Measurements from ENCODE around the gene MAP2K5.
A peak's percentile ranks its signal among the peaks of the same experiment; 100 is the strongest.

The MAP2K5 gene

DNA sequence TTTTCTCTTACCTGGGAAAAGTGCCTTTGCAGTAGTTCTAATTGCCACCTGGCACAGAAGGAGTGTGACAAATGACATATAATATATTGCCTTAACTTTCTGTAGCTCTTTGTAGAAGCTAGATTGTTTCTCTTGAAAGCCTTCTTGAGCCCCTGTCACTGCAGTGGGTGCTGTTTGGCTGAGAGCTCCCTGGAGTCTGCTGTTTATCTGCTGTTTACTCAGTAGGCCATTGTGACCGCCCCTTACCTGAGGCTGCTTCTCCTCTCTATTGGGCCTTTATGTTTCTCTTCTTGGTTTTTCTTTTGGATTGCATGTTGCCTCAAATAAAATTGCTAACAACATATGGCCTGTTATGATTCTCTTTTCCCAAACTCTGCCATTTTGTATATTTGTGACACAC, 16.7 kb downstream of the MAP2K5 start:
- DNase-seq (ENCODE audit: extremely low spot score) = no peak
- POLR2A ChIA-PET = no interaction called here
- TF ChIP-seq, protein P1, sequence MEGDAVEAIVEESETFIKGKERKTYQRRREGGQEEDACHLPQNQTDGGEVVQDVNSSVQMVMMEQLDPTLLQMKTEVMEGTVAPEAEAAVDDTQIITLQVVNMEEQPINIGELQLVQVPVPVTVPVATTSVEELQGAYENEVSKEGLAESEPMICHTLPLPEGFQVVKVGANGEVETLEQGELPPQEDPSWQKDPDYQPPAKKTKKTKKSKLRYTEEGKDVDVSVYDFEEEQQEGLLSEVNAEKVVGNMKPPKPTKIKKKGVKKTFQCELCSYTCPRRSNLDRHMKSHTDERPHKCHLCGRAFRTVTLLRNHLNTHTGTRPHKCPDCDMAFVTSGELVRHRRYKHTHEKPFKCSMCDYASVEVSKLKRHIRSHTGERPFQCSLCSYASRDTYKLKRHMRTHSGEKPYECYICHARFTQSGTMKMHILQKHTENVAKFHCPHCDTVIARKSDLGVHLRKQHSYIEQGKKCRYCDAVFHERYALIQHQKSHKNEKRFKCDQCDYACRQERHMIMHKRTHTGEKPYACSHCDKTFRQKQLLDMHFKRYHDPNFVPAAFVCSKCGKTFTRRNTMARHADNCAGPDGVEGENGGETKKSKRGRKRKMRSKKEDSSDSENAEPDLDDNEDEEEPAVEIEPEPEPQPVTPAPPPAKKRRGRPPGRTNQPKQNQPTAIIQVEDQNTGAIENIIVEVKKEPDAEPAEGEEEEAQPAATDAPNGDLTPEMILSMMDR (IDR thresholded peaks at IDR 0.05; ENCODE audit: control extremely low read depth, extremely low read depth, low read depth, missing control alignments) = no peak
- CTCF ChIA-PET = interaction anchor here (1.3 to 1.8 kb wide), 2 partner anchors 102 to 226 kb away, joined by 3 read pairs; no protein-coding TSS in a partner anchor

DNA sequence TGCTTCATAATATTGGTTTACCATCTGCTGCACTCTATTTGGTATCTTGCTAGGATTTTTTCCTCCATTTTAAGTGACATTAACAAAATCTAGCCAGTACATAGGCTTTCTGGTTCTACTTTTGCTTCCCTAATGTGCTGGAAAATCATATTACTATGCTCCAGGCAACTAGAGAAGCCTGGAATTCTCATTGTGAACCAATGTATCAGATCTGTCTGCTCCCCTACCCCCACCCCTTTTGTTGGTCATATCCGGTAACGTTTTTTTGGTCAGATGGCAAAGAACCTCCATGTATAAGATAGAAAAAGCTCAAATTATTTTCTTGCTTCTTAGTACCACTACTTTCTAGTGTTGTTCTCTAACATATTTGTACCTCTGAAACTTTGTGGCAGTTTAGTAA, 17.1 kb downstream of the MAP2K5 start:
- TF ChIP-seq, protein P1 (IDR thresholded peaks at IDR 0.05; ENCODE audit: control extremely low read depth, extremely low read depth, low read depth, missing control alignments) = no peak
- no peak for DNase-seq (ENCODE audit: extremely low spot score)
- CTCF ChIA-PET = interaction anchor here (1.1 to 1.8 kb wide), 5 partner anchors 10 to 226 kb away, joined by 3 to 5 read pairs (median 3); no protein-coding TSS in a partner anchor
- POLR2A ChIA-PET = no interaction called here

DNA sequence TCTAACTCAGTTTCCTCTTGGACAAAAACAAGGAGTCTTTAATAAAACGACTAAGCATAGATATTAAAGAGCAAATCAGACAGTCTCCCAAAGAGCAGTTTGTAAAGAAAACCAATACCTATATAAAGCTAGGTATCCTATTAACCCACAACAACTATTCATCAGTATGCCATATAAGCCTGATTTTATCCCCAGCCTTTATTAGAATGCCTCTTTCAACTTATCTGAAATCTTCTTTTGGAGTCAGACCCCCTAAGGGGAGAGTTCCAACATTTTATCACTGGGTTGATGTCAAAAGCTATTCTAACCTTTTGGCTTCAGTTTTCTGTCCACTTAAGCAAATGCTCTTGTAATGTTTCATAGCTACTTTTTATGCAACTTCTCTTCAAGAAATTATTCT, 17.8 kb downstream of the MAP2K5 start:
- TF ChIP-seq, protein P1 (IDR thresholded peaks at IDR 0.05; ENCODE audit: control extremely low read depth, extremely low read depth, low read depth, missing control alignments) = no peak
- POLR2A ChIA-PET = no interaction called here
- CTCF ChIA-PET = interaction anchor here (1.1 to 1.9 kb wide), 6 partner anchors 8 to 225 kb away, joined by 3 to 6 read pairs (median 4); no protein-coding TSS in a partner anchor
- DNase-seq (ENCODE audit: extremely low spot score) = no peak

DNA sequence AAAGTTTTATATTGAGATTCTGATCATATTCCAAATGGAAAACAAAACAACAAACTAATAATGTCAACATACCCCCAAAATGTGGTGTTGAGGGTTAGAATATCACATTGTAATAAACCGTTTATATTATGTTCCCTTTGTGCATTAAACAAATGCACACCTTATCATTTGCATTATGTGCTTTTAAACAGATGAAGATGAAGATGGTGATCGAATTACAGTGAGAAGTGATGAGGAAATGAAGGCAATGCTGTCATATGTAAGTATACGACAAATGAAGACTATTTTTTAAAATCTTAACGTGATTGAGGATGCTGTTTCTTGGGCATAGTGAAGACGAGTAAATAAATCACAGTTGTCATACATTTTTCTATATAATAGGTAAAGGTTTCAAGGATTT, 20.6 kb downstream of the MAP2K5 start:
- CTCF ChIA-PET = interaction anchor here (0.5 kb wide), 1 partner anchor 35 kb away, joined by 3 read pairs; no protein-coding TSS in a partner anchor
- POLR2A ChIA-PET = no interaction called here
- TF ChIP-seq, protein P1 (IDR thresholded peaks at IDR 0.05; ENCODE audit: control extremely low read depth, extremely low read depth, low read depth, missing control alignments) = no peak
- no peak for DNase-seq (ENCODE audit: extremely low spot score)

DNA sequence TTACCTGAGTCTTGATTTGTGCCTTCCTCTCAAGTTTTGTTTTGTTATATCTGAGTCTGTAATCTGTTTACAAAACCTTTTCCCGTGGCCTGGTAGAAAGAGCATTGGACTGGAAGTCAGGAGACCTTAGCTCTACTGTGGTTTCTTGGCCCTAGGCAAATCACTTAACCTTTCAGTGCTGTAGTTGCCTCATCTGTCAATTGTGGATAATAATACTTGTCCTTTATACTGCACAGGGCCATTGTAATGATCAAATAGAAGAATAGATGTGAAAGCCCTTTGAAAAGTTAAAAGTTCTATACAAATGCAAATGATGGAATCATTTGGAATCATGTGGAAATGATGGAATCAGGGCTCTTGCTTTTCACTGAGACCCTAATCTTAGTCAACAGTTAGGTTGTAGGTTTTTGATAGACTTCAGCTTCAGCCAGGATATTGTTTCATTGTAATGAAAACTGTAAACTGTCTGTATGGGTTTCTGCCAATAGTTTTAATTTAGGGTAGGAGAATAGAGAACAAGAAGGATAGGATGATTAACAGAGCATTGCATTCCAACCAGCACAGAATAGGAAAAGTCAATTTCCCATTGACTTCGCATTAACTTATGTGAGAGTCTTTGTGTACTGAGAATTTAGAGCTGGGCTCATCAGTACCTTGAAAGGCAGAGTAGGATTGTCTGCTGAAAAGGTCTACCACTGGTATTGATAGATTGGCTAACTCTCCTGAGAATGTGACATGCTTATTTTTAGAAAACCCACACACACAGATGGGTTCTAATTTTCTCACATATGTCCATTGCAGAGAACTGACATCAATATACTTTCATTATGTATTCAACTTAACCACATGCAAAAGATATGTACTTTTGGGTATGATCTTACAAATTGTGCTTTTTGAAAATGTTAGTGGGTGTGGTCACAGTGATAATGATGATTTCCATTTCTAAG, 21.8 kb downstream of the MAP2K5 start:
- CTCF ChIA-PET = no interaction called here
- peak; percentile 62 for DNase-seq (ENCODE audit: extremely low spot score)
- POLR2A ChIA-PET = no interaction called here
- TF ChIP-seq, protein P1 (IDR thresholded peaks at IDR 0.05; ENCODE audit: control extremely low read depth, extremely low read depth, low read depth, missing control alignments) = no peak

DNA sequence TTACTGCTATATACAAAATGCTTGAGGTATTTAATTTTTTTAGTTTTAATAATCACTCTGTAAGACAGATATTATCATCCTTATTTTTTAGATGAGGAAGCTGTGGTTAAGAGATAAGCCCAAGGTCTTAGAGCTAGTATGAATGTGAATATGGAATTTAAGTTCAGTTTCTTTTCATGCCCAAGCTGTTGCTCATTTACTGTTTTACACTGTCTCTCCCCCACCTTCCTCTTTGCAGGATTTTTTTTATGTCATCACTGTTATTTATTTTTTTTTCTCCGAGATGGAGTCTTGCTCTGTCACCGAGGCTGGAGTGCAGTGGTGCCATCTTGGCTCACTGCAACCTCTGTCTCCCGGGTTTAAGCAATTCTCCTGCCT, 22.5 kb downstream of the MAP2K5 start:
- CTCF ChIA-PET = no interaction called here
- POLR2A ChIA-PET = no interaction called here
- TF ChIP-seq, protein P1 (IDR thresholded peaks at IDR 0.05; ENCODE audit: control extremely low read depth, extremely low read depth, low read depth, missing control alignments) = no peak
- no peak for DNase-seq (ENCODE audit: extremely low spot score)
